HG02870 (cell line): ENCODE results near the gene NXPH4.
A peak's percentile ranks its signal among the peaks of the same experiment; 100 is the strongest.

Source experiments
- ATAC-seq: cut with Tn5 transposase; IDR thresholded peaks from one replicate; pipeline ENCODE4 v1.9.1; 2021; ENCODE audit warnings: mild to moderate bottlenecking, moderate library complexity; ENCODE audit not compliant: unreplicated experiment

NXPH4 gene

DNA sequence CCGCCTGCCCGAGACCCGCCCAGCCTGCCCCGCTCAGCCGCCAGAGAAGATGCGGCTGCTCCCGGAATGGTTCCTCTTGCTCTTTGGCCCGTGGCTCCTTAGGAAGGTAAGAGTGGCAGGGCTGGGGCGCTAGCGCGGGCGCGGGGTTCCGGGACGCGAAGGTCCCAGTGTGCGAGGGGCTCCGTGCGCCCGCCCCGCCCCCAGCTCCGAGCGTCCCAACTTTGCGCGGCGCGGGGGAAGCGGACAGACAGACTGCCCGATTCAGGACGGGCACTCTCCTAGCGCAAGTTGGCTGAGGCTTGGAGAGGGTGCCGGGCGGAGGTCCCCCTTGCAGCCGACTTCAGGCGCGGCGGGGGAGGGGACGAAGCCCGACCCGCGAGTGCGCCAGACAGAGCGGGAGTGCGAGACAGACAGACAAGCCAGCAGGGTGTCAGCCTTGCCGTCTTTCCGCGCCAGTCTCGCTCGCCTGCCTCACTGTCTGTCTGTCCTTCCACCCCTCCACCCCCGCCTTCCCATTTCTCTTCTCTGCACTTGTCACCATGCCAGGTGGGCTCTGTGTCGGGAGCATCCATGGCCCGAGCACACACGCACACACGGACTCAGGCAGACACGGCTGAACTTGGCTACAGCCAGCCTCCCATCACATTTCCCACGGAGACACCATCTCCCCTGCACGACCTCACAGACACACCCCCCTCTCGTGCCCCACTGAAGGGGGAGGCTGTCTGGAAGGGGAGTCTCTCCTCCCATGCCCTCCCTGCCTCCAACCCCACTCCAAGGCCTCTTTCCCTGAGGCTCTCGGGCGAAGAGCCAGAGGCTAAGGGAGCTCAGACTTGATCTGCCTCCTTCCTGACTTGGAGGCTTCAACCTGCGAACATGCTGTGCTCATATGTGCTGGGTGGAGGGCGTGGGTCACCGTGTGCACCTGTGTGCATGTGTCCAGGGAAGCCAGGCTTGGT lies 606 bp downstream of the NXPH4 start:
- ATAC-seq: no peak

GRCh38 chr12:57218030-57218853 lies 1.6 kb downstream of the NXPH4 start:
- no peak for ATAC-seq

- ATAC-seq: no peak
These were observed 2.8 kb downstream of the NXPH4 start for GRCh38 chr12:57219205-57219992.

GRCh38 chr12:57219993-57220754 lies 3.6 kb downstream of the NXPH4 start:
- no peak for ATAC-seq

DNA sequence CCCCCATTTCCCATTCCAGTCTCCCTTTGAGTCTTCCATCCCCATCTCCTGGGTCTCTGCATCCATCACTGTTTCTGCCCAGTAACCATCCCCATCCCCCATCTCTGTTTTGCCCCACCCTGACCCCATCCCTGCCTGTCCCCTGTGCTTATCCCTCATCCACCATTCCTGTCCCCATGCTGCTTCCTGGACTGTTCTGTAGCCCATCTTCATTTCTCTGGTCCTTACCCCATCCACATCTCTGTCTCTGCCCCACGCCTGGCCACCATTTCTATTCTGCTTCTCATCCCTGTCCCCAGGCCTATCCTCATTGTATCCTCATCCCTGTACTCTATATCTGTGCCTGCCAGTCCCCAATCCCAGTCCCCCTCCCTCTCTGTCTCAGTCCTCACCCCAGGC lies 4.2 kb downstream of the NXPH4 start:
- ATAC-seq: no peak

GRCh38 chr12:57221169-57221917 lies 4.7 kb downstream of the NXPH4 start:
- ATAC-seq: no peak

- no peak for ATAC-seq
These were observed 5.9 kb downstream of the NXPH4 start for GRCh38 chr12:57222286-57223190.

- ATAC-seq: no peak
These were observed 6.9 kb downstream of the NXPH4 start for GRCh38 chr12:57223191-57224165.

DNA sequence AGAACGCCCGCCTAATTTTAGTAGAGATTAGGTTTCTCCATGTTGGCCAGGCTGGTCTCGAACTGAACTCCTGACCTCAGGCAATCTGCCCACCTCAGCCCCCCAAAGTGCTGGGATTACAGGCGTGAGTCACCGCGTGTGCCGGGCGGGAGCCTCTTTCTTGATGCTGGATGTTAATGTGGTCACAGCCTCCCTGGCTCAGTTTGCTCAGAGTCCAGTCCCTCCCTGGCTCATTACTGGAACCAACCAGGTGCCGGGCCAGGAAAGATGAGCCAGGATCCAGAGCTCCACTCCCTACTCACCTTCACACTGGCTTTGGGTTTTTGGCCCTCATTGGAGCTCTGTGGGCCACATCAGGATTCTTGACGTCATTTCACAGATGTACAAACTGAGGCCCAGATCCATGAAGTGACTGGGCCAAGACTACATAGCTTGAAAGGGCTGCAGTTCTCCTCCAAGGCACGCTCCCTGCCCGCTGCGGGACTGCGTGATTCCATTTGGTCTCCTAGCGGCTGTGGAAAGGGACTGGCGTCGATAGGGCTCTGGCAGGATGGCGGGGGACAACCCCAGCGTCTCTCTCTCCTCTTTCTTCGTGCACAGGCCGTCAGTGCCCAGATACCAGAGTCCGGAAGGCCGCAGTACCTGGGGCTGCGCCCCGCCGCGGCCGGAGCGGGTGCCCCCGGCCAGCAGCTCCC lies 7.8 kb downstream of the NXPH4 start:
- no peak for ATAC-seq

DNA sequence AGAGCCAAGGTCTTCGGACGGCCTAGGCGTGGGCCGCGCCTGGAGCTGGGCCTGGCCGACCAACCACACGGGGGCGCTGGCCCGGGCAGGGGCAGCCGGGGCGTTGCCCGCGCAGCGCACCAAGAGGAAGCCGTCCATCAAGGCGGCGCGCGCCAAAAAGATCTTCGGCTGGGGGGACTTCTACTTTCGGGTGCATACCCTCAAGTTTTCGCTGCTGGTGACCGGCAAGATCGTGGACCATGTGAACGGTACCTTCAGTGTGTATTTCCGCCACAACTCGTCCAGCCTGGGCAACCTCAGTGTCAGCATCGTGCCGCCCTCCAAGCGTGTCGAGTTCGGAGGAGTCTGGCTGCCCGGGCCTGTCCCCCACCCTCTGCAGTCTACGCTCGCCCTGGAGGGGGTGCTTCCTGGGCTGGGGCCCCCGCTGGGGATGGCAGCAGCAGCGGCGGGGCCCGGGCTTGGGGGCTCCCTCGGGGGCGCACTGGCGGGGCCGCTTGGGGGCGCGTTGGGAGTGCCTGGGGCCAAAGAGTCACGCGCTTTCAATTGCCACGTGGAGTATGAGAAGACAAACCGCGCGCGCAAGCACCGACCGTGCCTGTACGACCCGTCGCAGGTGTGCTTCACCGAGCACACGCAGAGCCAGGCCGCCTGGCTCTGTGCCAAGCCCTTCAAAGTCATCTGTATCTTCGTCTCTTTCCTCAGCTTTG lies 8.5 kb downstream of the NXPH4 start:
- ATAC-seq: no peak

DNA sequence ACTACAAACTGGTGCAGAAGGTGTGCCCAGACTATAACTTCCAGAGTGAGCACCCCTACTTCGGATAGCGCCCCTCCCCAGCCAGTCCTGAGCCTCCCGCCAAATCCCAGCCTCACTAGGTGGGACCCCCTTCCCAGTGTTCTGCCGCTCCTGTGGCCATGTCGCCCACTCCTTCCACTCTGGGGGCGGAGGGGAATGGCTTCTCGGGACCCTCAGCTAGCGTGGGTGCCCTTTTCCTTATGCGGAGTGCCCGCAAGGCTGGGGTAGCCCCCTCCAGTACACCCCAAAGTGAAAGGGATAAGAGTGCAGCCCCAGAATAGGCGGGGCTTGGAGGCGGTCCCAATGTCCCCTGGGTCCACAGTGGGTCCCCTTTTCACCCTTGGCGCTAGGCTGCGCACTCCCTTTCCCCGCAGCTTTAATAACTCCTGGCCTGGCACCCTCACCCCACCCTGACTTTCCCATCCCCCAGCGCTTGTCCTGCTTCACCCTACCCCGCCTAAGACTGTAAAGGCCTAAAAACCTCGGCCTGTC lies 9.2 kb downstream of the NXPH4 start:
- ATAC-seq: no peak

GRCh38 chr12:57226588-57227314 lies 10.2 kb downstream of the NXPH4 start:
- ATAC-seq: no peak

DNA sequence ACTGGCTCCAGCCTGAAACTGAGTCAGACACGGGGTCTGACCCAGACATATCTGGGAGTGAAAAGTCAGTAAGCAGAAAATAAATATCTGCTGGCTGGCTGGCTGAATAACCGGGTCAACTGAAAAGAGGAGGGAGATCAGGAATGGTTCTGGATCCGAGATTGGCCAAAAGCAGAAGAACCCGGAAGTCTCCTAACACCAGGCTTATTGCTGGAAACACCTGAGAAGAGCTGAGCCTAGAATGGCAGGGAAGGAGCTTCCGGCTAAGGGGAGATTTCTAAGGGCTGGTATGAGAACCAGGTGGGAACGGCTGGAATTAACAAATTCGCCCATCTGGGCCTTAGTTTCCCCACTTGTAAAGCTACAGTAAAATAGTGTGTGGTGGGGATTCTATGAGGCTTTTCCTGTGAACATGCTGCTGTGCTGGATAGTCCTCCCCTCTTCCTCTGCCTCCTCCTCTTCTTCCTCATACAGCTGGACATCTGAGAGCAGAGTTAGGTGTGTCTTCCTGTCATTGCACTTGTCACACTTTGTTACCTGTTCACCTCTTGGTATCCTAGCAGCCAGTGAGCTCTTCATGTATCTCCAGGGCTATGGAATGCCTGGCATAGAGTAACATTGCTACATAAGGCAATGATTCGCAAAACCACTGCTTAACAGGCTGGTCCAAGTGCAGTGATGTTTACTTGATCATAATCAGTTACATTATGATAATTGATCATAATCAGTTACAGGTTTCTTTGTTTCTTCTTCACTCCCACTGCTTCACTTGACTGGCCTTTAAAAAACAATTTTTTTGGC lies 10.9 kb downstream of the NXPH4 start:
- no peak for ATAC-seq

- peak; percentile 13 for ATAC-seq
These were observed 12.5 kb downstream of the NXPH4 start for GRCh38 chr12:57229046-57229633.
